ENCODE data around the gene OR1I1.
A peak's percentile ranks its signal among the peaks of the same experiment; 100 is the strongest.
"Not testable (repeated sequence)": the region's sequence is repeated elsewhere in the genome, so short reads cannot be mapped to it uniquely, and the experiment has no call there.

Gene OR1I1, protein sequence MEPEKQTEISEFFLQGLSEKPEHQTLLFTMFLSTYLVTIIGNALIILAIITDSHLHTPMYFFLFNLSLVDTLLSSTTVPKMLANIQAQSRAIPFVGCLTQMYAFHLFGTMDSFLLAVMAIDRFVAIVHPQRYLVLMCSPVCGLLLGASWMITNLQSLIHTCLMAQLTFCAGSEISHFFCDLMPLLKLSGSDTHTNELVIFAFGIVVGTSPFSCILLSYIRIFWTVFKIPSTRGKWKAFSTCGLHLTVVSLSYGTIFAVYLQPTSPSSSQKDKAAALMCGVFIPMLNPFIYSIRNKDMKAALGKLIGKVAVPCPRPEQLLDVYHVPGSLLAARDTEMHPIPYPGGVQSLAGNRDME

DNA sequence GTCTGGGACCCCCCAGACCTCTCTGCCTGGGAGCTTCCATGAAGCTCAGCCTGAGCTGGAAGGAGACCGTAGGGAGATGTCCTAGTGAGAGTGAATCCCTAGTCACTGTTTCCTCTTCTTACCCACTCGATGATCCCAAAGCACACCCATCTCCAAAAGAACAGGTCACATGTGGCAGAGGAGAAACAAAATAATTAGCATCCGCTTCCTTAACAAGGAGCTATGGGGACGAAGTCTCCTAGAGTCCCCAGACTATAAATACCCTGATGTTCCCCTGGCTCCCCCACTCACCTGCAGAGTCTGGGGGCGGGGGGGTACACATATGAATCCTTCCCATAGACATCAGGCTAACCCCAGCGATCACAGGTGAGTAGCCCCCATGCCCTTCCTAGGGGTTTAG lies at the start of gene OR1I1:
Gene OR1I1 (plus strand): TSS at position 301 of the 400 bp plus-strand sequence. CDS start 4,855 bp downstream, outside the sequence.
- no peak for DNase-seq

DNA sequence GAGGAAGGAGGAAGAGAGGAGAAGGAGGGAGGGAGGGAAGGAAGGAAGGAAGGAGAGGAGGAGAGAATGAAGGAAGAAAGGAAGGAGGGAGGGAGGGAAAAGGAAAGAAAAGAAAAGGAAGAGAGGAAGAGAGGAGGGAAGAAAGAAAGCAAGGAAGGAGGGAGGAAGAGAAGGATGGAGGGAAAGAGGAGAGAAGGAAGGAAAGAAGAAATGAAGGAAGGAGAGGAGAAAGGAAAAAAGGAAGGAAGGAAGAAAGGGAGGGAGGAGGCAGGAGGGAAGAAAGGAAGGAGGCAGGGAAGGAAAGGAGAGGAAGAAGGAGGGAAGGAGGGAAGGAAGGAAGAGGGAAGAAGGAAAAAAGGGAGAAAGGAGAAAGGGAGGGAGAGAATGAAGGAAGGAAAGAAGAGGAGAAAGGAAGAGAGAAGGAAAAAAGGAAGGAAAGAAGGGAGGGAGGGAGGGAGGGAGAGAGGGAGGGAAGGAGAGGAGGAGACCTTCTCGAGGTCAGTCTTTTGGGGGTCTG lies 46.2 kb upstream of the OR1I1 start:
- DNase-seq: no peak

DNA sequence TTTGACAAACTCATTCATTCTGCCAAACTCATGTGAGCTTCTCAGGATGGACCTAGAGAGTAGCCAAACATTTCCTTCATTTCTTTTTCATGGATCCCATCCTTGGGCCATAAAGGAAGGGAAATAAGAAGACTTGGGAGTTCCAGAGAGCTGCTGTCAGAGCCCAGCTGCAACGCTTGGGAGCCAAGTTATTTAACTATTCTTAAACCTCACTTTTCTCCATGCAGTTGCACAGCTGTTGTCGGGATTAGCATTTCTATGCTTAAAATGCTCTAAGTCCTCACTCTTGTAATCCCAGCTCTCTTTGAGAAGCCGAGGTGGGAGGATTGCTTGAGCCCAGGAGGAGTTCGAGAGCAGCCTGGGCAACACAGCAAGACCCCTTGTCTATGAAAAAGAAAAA lies 44.4 kb upstream of the OR1I1 start:
- no peak for DNase-seq

DNA sequence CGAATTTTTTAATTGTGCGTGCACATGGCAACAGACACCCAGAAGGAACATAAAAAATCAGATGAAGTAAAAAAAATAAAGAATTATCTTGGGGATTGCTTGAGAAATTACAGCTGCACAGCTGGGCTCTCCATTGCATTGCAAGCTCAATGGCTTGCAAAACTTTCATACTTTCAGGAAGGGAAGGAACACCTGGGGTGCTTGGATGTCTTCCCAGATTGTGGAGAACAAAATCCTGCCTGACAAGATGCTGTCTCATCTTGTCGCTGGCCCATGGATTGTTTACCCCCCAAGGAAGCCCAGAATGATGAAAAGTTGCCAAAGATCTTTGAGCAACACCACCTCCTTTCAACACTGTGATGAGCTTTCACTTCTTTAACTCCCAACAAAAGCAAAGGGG lies 43.7 kb upstream of the OR1I1 start:
- DNase-seq: no peak

DNA sequence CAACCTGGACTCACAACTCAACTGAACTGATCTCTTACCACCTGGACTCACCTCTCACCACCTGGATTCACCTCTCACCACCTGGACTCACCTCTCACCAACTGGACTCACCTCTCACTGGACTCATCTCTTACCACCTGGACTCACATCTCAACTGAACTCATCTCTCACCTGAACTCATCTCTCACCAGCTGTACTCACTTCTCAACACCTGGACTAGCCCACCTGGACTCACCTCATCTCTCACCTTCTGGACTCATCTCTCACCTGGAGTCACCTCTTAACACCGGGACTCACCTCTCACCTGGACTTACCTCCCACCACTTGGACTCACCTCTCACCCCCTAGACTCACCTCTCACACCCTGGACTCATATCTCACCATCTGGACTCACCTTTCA lies 40.0 kb upstream of the OR1I1 start:
- DNase-seq: no peak

DNA sequence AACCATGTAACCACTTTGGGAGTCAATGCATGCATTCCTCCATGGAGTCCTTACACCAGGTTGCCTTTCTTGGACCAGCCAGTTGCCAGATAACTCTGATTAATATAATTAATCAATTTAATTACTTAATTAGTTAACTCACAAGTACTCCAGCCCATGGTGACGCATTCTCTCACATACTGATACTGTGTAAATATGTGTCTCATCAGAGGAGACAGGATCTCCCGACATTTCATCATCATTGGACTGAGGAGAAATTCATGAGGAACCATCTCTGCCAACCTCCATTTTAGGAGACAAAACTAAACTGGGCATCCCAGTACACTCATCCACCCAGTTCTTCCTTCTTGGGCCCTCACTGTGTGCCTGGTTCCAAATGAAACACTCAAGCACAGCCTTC lies 39.2 kb upstream of the OR1I1 start:
- no peak for DNase-seq

DNA sequence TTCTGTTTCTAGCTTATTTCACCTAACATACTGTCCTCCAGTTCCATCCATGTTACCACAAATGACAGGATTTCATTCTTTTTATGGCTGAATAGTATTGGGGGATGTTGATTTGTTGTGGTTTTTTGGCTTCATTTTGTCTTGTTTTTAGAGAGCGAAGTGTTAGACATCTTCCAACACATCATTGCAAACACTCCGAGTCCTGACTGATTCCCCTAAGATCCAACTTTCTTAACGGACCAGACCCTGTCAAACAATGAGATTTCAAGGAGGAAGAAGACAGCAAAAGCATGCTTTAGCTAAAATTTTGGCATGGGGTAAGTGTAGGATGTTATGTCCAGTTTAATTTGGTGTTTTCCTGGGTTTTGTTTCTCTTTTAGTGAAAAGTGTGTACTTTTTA lies 36.5 kb upstream of the OR1I1 start:
- DNase-seq: no peak

DNA sequence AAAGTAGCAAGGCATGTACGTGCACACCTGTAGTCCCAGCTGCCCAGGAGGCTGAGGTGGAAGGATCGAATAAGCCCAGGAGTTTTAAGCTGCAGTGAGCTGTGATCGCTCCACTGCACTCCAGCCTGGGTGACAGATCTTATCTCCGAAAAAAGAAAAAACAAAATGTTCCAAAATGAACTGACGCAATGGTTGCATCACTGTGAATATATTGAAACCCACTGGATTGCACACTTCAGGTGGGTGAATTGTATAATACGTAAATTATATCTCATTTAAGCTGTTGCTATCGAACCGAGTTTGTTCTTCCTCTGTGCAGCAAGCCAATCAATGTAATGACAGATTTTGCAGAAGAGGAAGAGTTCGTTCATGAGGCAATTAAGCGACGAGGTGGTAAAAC lies 34.3 kb upstream of the OR1I1 start:
- no peak for DNase-seq

DNA sequence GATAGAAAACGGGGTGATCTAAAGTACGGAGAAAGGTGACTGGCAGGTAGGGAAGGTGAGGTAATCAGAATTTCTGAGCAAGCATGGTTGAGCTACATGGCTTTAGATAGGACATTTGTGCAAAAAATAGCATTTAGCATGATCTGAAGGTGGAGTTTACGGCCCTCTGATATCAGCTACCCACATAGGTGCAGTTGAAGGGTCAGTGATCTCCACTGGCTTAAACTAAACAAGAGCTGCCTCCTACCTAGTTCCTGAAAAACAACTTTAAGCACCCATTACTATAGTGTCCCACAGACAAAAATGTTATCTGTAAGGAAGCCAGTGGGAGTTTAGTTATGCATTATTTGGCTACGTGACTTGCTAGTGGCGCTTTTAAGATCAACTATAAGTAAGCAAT lies 33.9 kb upstream of the OR1I1 start:
- DNase-seq: no peak

DNA sequence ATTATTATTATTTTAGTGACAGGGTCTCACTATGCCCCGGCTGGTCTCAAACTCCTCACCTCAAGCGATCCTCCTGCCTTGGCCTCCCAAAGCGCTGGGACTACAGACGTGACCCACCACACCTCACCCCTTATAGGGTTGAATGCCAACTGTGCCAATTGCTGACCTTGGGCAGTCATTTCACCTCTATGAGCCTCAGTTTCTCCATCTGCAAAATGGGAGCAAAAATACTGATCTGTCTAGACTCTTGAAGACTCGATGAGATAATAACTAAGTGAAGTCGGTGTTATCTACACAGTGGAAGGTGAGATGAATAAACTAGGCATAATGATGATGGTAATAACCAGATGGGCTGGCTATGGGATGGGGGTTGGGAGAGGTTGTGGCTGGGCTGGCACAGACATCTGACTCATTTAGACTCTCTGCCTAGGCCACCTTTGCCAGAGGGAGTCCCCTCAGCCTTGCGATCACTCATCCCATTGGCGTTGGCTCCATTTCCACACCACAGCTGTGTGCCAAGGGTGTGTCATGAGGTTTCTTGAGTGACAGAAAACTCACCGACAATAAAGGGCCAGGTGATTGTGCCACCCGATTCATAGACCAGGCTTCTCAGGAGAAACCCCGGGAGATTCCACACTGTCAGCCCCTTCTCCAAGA lies 33.0 kb upstream of the OR1I1 start, which contains the start of gene CASP14:
Gene CASP14 (plus strand): TSS at position 596 of the 657 bp plus-strand sequence. CDS start 2,772 bp downstream, outside the sequence.
- DNase-seq: no peak

DNA sequence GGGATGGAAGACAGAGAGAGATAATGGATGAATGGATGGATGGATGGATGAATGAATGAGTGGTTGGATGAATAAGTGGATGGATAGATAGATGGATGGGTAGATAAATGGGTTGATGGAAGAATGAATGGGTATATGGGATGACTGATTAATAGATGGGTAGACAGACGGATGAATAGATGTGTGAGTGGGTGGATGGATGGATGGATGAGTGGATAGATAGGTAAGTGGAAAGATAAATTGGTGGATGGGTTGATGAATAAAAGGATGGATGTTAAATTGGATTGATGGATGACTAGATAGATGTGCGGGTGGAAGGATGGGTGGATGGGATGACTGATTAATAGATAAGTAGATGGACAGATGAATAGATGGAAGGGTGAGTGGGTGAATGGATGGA lies 31.4 kb upstream of the OR1I1 start:
- no peak for DNase-seq

DNA sequence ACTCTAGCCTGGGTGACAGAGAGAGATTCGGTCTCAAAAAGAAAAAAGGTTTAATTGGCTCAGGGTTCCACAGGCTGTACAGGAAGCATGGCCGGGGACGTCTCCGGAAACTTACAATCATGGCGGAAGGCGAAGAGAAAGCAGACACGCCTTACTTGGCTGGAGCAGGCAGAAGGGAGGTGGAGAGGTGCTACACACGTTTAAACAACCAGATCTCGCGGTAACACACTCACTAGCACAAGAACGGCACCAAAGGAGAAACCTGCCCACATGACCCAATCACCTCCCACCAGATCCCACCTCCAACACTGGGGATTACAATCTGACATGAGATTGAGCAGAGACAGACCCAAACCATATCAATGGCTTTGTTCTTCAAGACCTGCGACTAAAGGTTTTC lies 20.0 kb upstream of the OR1I1 start:
- DNase-seq: no peak

DNA sequence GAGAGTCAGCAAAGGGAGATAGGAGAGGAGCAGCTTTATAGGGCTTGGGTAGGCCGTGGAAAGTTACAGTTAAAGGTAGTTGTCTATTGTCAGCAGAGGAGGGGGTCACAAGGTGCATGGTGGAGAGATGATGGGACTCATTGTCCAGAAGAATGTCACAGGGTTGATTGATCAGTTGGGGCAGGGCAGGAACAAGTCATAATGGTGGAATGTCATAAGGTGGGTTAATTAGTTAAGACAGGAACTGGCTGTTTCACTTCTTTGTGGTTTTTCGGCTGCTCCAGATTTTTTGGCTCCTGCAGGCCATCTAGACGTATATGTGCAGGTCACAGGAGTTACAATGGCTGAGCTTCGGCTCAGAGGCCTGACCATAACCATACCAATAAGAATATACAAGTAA lies 11.6 kb upstream of the OR1I1 start:
- not testable (repeated sequence) for DNase-seq

DNA sequence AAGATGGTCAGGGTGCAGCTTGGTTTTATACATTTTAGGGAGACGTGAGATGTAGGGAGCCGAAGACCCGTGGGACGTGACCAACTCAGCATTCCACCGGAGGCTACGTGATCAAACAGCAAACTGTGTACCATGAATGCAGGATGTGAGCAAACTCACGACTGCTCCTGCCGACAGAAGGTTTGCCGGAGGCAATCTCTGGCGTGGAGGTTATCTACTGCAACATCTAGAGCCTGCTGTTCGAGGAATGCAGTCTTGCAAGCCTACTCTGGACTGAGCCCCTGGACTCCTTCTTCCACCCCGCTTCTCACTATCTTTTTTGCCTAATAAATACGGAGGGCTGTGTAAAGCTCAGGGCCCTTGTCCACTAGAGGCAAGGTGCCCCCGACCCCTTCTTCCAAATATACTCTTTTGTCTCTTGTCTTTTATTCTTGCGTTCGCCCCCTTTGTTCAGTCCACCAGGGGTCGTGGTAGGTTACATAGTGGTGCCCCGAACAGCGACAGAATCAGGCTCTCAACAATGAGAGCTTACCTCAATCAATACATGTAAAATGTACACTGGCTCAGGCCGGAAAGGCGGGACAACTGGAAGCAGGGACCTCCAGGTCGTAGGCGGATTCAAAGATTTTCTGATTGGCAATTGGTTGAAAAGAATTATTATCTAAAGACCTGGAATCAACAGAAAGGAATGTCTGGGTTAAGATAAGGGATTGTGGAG lies 8.9 kb upstream of the OR1I1 start:
- peak in 1 of 2 experiments; percentile 13 for DNase-seq

DNA sequence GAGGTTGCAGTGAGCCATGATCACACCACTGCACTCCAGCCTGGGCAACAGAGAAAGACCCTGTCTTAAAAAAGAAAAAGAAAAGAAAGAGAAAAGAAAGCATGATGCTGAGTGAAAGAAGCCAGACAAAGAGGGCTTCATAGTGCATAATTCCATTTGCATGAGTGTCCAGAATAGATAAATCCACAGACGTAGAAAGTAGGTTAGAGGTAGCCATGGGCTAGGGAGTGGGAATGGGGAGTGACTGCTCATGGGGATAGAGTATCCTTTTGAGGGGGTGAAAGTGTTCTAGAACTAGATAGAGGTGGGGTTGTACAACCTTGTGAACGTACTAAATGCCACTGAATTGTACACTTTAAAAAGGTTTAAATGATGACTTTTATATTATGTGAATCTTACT lies 7.6 kb upstream of the OR1I1 start:
- DNase-seq: no peak

DNA sequence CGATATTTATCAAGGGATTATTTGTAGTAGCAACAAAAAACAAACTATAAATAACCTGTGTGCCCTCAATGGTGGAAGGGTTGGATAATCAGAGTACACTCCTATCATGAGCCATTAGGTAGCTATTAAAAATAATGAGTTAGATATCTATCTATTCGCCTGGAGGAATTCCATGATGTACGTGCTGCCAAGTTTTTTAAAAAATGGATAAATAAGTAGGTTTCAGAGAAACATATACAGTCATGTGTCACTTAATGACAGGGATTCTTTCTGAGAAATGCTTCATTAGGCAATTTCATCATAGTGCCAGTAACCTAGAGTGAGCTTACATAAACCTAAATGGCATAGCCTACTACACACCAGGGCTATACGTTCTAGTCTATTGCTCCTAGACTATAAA lies 6.2 kb upstream of the OR1I1 start:
- DNase-seq: no peak

DNA sequence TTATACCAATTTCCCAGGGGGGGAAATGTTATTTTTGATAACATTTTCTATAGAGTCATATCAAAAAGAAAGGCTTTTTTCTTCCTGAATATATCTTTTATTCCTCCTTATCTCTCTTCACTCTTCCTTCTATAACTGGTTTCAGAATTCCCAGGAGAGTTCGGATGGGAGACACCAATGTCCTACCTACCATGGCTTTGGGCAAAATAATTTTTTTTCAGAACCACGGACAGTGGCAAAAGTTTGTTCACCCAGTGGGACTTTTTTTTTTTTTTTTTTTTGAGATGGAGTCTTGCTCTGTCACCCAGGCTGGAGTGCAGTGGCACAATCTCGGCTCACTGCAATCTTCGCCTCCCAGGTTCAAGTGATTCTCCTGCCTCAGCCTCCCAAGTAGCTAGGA lies 2.0 kb upstream of the OR1I1 start:
- not testable (repeated sequence) for DNase-seq

DNA sequence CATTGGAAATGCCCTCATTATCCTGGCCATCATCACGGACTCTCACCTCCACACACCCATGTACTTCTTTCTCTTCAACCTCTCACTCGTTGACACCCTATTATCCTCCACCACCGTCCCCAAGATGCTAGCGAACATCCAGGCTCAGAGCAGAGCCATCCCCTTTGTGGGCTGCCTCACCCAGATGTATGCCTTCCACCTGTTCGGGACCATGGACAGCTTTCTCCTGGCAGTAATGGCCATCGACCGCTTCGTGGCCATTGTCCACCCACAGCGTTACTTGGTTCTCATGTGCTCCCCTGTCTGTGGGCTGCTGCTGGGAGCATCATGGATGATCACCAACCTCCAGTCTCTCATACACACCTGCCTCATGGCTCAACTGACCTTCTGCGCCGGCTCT lies 5.2 kb downstream of the OR1I1 start:
- no peak for DNase-seq

DNA sequence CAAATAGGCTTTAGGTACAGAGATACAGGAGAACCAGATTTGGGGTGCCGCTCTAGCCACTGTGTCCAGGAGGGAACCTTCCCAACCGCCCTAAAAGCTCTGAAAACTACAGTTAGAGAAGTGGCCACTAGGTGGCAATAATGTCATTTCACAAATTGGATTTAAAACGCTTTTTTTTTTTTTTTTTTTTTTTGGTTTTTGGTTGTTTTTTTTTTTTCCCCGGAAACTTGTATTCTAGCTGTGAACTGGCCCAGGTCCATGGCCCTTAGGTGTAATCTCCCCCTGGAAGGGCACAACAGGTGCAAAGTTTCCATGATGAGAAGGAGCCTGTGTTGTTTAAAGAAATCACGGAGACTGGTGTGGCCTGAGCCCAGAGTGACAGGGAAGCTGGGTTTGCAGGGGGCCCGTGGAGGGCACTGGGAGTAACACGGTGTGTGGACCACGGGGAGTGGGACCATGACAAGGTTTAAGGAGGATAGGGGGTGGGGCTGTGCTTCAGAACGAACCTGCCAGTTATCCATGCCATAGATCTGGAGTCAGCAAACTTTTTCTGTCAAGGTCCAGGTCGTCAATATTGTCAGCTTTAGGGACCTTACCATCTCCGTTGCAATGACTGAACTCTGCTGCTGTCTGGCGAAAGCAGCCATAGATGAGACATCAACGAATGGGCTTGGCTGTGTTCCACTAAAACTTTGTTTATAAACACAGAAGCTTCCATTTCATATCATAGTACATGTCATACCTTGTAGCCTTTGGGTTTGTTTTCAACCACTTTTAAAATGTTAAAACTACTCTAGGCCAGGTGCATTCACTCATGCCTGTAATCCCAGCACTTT lies 10.1 kb downstream of the OR1I1 start:
- peak; percentile 13 to 76 for DNase-seq

DNA sequence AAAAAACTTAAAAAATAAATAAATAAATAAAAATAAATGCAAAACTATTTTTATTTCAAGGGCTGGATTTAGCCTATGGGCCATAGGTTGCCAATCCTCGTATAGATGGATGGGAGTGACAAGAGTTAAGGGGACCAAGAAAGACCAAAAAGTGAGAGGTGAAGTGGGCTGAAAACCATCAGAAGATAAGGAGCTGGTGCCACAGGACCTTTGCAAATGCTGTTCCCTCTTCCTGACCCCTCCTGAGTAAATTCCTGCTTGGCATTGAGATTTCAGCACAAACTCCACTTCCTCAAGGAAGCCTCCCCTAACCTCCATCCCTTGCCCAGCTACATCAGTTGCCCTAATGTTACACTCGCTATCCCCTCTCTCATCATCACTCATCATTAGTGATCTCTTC lies 11.0 kb downstream of the OR1I1 start:
- no peak for DNase-seq

DNA sequence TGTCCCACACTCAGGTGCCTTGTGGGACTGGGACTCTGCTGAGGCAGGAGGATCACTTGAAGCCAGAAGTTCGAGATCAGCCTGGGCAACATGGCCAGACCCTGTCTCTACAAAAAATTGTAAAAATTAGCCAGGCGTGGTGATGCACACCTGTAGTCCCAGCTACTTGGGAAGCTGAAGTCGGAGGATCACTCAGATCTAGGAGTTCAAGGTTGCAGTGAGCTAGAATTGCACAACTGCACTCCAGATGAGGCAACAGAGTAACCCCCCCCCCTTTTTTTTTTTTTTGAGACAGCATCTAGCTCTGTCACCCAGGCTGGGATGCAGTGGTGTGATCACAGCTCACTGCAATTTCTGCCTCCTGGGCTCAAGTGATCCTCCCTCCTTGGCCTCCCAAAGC lies 14.2 kb downstream of the OR1I1 start:
- no peak for DNase-seq

DNA sequence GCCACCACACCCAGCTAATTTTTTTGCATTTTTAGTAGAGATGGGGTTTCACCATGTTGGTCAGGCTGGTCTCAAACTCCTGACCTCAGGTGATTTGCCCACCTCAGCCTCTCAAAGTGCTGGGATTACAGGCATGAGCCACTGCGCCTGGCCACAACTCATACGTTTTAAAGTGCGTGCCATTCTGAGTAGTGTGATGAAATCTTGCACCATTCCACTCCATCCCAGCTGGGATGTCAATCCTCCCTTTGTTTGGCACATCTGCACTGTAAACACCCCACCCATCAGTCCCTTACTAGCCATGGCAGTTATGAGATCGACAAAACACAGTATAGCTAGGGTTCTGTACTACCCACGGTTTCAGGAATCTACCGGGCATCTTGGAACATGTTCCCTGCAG lies 16.0 kb downstream of the OR1I1 start:
- not testable (repeated sequence) for DNase-seq

DNA sequence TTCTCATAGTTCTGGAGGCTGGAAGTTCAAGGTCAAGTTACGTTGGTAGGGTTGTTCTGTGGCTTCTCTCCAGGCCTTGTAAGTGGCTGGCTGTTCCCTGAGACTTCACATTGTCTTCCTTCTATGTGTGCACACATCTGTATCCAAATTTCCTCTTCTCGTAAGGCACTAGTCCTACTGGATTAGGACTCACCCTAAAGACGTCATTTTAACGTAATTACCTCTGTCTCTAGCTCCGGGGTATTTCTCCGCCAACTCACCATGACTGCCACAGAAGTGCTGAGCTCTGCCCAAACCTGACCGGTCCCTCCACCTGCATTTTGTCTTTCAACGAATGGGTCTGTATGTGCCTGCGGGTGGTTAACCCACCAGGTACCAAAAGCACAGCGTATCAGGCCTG lies 16.4 kb downstream of the OR1I1 start:
- DNase-seq: no peak
